ENCODE results near the gene ATF6. TPM values are rescaled to one million over a fixed set of nuclear protein-coding genes. Genes with fewer than 3 reads are reported as not detected.

ATF6 gene
- total RNA-seq, 2 donors from 2014 or later, result 14.4 to 19.8 TPM

GRCh38 chr1:161773791-161774190, 7.7 kb downstream of the ATF6 start:
- 81 to 92% methylated on average over 3 to 4 of the region's 4 CpGs for WGBS, 2 experiments (ENCODE audit: insufficient coverage in 1 of 2, insufficient read length in 1 of 2)
- H3K27me3 ChIP-seq (ENCODE audit: control insufficient read depth, insufficient read depth, low read length, poor library complexity, severe bottlenecking), result no peaks in the 10 kb centered on the region
- H3K36me3 ChIP-seq (ENCODE audit: control insufficient read depth, insufficient read depth, low read length), result peaks cover 1% of the 10 kb centered on the region
- Mint-ChIP-seq H3K27me3 (ENCODE audit: insufficient read depth) (no peaks in the 10 kb centered on the region), H3K36me3 (ENCODE audit: low read depth) (no peaks in the 10 kb centered on the region), H3K9me3 (no peaks in the 10 kb centered on the region), H3K4me1 (no peaks in the 10 kb centered on the region), H3K4me3 (no peak overlapping the region), H3K27ac (no peak overlapping the region)
- no peak overlapping the region for H3K9ac ChIP-seq (ENCODE audit: extremely low read depth, low read length, poor library complexity, severe bottlenecking)
- no peaks in the 10 kb centered on the region for H3K4me1 ChIP-seq (ENCODE audit: control insufficient read depth, insufficient read depth, low read length)
- no peaks in the 10 kb centered on the region for H3K9me3 ChIP-seq (ENCODE audit: control insufficient read depth, low read length)
- no peak overlapping the region for H3K4me3 ChIP-seq (ENCODE audit: low read length)
- no peak overlapping the region for H3K27ac ChIP-seq (ENCODE audit: low read depth, low read length)
- DNase-seq, result no peak
- TF ChIP-seq, protein P1, sequence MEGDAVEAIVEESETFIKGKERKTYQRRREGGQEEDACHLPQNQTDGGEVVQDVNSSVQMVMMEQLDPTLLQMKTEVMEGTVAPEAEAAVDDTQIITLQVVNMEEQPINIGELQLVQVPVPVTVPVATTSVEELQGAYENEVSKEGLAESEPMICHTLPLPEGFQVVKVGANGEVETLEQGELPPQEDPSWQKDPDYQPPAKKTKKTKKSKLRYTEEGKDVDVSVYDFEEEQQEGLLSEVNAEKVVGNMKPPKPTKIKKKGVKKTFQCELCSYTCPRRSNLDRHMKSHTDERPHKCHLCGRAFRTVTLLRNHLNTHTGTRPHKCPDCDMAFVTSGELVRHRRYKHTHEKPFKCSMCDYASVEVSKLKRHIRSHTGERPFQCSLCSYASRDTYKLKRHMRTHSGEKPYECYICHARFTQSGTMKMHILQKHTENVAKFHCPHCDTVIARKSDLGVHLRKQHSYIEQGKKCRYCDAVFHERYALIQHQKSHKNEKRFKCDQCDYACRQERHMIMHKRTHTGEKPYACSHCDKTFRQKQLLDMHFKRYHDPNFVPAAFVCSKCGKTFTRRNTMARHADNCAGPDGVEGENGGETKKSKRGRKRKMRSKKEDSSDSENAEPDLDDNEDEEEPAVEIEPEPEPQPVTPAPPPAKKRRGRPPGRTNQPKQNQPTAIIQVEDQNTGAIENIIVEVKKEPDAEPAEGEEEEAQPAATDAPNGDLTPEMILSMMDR (conservative IDR thresholded peaks at IDR 0.05), result no peak

DNA sequence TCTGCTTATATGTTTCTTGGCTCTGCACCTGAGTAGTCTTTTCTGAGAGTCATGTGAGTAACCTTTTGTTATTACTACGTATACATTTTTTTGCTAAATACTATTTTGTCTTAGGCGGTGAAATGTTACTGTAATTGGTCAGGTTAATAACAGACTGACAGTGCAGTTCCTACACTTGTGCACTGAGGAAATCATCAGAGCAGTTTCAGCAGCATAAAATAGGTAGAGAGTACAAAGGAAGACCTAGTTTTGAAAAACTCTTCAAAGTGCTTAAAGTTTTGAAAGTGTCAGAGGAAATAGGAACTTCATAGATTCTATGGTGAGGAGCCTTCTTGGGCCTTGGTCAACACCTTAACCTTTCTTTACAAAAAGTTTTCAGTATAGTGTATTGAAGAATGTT, 11.1 kb downstream of the ATF6 start:
- Histone ChIP-seq H3K4me1 (ENCODE audit: control insufficient read depth, insufficient read depth, low read length) (no peaks in the 10 kb centered on the region), H3K27ac (ENCODE audit: low read depth, low read length) (no peak overlapping the region), H3K9ac (ENCODE audit: extremely low read depth, low read length, poor library complexity, severe bottlenecking) (no peak overlapping the region), H3K9me3 (ENCODE audit: control insufficient read depth, low read length) (no peaks in the 10 kb centered on the region), H3K4me3 (ENCODE audit: low read length) (no peak overlapping the region), H3K36me3 (ENCODE audit: control insufficient read depth, insufficient read depth, low read length) (peaks cover 13% of the 10 kb centered on the region), H3K27me3 (ENCODE audit: control insufficient read depth, insufficient read depth, low read length, poor library complexity, severe bottlenecking) (no peaks in the 10 kb centered on the region)
- Mint-ChIP-seq H3K36me3 (ENCODE audit: low read depth) (no peaks in the 10 kb centered on the region), H3K9me3 (no peaks in the 10 kb centered on the region), H3K27me3 (ENCODE audit: insufficient read depth) (no peaks in the 10 kb centered on the region), H3K4me3 (no peak overlapping the region), H3K27ac (no peak overlapping the region), H3K4me1 (no peaks in the 10 kb centered on the region)
- no peak for DNase-seq
- 94 to 100% methylated on average over 2 of the region's 2 CpGs for WGBS, 2 experiments (ENCODE audit: insufficient coverage in 1 of 2, insufficient read length in 1 of 2)
- TF ChIP-seq, protein P1 (conservative IDR thresholded peaks at IDR 0.05), result no peak

DNA sequence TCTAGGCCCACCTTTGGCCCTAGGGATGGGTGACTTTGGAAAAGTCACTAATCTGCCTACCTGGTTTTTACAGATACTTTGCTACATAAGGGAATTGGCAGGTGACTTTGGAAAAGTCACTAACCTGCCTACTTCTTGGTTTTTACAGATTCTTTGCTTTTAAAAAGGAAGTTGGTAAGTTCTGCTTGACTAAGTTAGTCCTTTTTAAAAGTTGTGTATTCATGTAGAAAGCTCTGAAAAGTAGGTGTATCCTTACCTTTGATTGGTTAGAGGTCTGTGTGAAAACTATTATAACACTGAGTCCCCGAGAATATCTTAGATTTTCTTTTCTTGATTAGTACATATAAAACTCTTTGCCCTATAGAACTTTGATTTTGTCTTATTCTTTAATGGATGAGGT, 12.4 kb downstream of the ATF6 start:
- H3K4me1 ChIP-seq (ENCODE audit: control insufficient read depth, insufficient read depth, low read length), result no peaks in the 10 kb centered on the region
- WGBS, 2 experiments (ENCODE audit: insufficient coverage in 1 of 2, insufficient read length in 1 of 2), result 100% methylated on average over 1 of the region's 1 CpG; no CpG with 5 or more reads in 1 of the 2 experiments

More for the DNA sequence above, 12.4 kb downstream of the ATF6 start:
- TF ChIP-seq, protein P1 (conservative IDR thresholded peaks at IDR 0.05), result no peak
- Histone ChIP-seq H3K36me3 (ENCODE audit: control insufficient read depth, insufficient read depth, low read length) (peaks cover 15% of the 10 kb centered on the region), H3K9ac (ENCODE audit: extremely low read depth, low read length, poor library complexity, severe bottlenecking) (no peak overlapping the region), H3K9me3 (ENCODE audit: control insufficient read depth, low read length) (no peaks in the 10 kb centered on the region), H3K27ac (ENCODE audit: low read depth, low read length) (no peak overlapping the region), H3K4me3 (ENCODE audit: low read length) (no peak overlapping the region), H3K27me3 (ENCODE audit: control insufficient read depth, insufficient read depth, low read length, poor library complexity, severe bottlenecking) (no peaks in the 10 kb centered on the region)
- no peaks in the 10 kb centered on the region for H3K36me3 Mint-ChIP-seq (ENCODE audit: low read depth)
- no peak overlapping the region for H3K4me3 Mint-ChIP-seq
- no peak overlapping the region for H3K27ac Mint-ChIP-seq
- no peaks in the 10 kb centered on the region for H3K27me3 Mint-ChIP-seq (ENCODE audit: insufficient read depth)
- DNase-seq, result no peak
- H3K4me1 Mint-ChIP-seq, result no peaks in the 10 kb centered on the region
- no peaks in the 10 kb centered on the region for H3K9me3 Mint-ChIP-seq
